ENCODE results near the gene MXD3.
"Not testable (repeated sequence)": the region's sequence is repeated elsewhere in the genome, so short reads cannot be mapped to it uniquely, and the experiment has no call there.

MXD3 gene, protein sequence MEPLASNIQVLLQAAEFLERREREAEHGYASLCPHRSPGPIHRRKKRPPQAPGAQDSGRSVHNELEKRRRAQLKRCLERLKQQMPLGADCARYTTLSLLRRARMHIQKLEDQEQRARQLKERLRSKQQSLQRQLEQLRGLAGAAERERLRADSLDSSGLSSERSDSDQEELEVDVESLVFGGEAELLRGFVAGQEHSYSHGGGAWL

DNA sequence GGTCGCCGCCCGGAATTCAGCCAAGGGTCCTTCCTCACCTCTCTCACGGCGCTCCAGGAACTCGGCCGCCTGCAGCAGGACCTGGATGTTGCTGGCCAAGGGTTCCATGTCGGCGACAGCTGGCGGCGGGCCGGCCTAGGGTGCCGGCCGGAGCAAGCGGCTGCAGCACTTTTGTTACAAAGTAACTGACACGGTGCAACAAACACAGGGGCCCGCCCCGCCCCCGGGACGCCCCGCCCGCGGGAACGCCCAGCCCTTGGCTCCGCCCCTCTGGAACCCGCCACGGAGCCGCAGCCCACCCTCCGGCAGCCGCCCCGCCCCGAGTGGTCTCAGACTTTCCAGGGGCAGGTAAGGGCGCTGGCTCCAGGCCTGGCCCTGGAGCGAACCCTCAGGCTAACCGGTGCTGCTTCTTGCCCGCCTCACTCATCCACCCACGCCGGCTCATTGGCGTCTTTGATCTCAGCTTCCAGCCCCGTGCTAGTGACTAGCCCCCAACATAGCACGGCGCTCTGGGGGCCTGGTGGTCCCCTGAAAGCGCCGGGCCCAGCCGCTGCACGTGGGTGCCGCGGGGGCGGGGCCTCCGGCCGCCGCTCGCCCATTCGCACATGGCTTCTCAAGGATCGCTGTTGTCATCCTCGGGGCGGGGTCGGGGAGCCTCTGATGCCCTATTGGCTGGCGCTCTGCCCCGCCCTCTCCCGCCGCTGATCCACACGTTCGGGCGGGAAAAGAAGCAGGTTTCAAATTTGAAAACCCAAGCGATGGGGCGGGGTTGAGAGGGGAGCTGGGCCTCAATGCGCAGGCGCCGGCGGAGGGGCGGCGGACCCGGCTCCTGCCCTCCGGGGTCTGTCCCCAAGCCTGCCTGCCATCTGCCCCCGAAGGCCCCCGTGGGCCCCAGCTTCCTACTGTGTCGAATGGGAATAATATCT is at the start of gene MXD3:
TSS of gene MXD3 (minus strand) at position 176 of the 926 bp plus-strand sequence. CDS start at position 108, 68 bp downstream.
- peak; percentile 87 to 99 (median 94) for DNase-seq (ENCODE audit: low read depth in 4 of 4, low spot score in 1 of 4)

DNA sequence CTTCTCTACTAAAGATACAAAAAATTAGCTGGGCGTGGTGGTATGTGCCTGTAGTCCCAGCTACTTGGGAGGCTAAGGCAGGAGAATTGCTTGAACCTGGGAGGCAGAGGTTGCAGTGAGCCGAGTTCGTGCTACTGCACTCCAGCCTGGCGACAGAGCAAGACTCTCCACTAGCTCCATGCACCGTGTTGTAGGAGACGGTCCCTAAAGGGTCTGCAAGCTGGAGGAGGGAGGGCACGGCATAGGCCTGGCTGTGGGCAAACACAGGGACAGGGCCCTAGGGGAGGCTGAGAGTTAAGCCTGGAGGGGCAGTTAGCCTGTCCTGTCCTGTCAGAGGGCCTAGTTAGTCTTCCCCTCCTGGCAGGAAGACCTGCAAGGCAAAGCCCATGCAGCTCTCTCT is 49.0 kb upstream of the MXD3 start:
- not testable (repeated sequence) for DNase-seq (ENCODE audit: low read depth in 4 of 4, low spot score in 1 of 4)

DNA sequence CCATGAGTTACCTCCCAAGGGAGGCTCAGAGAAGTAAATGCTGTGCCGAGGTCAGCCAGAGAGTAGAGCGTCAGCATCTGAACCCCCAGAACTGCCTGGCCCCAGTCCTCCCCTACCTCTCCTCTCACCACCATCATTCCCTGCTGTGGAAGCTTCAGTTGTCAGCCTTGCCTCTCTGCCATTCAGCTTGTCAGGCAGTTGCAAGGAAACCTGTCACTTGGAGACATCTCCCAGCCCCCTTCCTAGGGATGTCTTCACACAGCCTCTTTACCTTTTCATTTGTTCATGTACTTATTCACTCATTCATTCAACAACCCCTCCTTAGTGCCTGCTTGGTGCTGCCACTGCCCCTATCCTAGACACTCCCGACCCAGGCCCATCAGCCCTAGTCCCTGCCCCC is 48.2 kb upstream of the MXD3 start:
- DNase-seq (ENCODE audit: low read depth in 4 of 4, low spot score in 1 of 4): no peak

DNA sequence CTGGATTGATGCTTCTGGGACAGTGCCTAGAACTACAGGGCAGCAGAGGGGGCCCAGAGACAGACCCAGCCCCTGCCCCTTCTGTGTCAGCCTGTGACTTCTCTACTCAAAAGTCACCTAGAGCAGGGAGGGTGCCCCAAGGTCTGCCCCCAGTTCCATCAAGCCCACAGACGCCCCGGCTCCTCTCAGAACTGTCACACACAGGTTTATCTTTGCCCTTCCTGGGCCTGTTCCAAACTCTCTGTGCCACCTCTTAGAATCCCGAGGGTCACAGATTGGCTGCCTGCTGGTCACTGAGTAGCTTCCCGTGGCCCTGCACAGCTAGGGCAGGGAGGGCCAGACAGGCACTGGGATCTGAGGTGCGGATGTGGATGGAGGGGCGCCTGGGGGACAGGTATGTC is 47.8 kb upstream of the MXD3 start:
- no peak for DNase-seq (ENCODE audit: low read depth in 4 of 4, low spot score in 1 of 4)

DNA sequence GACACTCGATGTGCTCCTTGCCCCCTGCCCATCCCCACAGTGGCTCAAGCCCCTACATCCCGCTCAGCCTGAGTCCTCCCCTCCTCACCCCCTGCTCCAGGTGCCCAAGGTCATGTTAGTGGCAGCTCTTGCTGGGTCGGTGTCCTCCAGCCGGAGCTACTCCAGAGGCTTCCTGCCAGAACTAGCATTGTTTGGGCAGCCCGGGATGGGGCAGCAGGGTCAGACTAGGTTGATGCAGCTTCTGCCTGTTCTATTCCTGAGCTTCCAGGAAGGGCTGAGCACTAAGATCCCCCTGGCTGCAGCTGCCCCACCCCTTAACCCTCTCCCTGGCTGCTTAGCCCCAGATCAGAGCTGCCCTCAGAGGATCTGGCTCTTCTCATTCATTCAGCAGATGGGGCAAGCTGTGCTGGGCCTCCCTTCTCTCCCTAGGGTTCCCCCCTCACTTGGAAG is 46.7 kb upstream of the MXD3 start:
- DNase-seq (ENCODE audit: low read depth in 4 of 4, low spot score in 1 of 4): no peak

DNA sequence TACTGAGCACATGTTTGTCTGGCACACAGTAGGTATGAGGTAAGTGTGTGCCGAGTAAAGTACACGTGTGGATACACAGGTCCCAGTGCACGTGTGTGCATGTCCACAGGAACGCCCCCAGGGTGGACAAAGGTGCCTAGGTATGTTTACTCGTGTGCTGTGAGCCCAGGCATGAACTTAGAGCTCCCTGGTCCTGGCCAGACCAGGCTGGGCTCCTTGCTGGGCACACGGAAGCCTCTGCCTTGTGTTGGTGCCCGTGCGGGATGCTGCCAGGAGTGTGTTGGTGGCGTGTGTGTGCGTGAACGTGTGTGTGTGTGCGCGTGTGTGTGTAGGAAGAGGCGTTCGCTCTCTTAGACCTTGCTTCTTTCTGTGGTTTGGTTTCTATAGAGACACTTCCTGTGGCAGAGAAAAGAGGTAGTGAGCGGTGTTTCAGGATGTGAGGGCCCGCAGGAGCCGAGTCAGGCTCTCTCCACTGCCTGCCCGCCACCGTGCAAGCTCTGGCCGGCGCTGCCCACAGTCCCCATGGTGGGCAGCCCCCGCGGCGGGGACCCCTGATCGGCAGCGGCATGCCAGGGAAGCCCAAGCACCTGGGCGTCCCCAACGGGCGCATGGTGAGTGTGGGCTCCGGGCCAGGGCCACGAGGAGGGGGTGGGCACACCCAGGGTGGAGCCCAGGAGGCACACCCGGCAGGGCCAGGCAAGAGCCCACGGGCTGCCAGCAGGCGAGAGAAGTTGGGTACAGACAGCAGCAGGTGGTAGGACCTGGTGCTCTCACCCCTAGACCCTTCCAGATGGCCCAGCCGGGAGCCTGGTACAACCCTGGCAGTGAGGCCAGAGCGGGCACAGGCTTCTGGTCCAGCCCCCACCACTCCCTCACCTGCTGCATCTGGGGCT is 46.0 kb upstream of the MXD3 start, which contains the start of gene RGS14:
TSS of gene RGS14 (plus strand) at position 466 of the 893 bp plus-strand sequence. CDS start at position 567, 101 bp downstream.
- DNase-seq (ENCODE audit: low read depth in 4 of 4, low spot score in 1 of 4): peak in 3 of 4 experiments; percentile 33 to 44 (median 42)

DNA sequence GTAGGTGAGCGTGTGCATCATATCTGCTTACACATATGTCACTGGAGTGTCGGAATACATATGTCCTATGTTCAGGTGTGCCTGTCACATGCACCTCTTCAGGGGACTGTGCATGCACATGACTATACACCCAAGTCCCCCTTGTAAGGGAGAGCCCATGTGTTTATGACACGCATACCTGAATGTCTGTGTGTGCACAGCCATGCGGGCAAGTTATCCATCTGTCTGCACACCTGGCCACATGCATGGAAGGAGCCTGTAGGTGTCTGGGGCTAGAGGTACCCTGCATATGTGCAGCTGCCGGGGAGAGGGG is 45.4 kb upstream of the MXD3 start:
- no peak for DNase-seq (ENCODE audit: low read depth in 4 of 4, low spot score in 1 of 4)

DNA sequence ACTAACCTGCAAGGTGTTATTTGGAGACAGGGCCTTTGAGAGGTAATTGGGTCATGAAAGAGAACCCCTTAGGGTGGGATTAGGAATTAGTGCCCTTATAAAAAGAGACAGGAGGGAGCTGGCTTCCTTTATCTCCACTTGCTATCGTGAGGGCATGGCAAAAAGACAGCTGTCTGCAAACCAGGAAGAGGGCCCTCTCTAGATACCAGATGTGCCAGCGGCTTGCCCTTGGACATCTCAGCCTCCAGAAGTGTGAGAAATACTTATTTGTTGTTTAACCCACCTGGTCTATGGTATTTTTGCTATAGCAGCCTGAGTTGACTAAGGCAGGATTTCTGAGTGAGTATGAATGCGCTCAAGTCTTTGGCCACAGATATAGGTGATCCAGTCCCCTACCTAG is 45.0 kb upstream of the MXD3 start:
- DNase-seq (ENCODE audit: low read depth in 4 of 4, low spot score in 1 of 4): no peak

DNA sequence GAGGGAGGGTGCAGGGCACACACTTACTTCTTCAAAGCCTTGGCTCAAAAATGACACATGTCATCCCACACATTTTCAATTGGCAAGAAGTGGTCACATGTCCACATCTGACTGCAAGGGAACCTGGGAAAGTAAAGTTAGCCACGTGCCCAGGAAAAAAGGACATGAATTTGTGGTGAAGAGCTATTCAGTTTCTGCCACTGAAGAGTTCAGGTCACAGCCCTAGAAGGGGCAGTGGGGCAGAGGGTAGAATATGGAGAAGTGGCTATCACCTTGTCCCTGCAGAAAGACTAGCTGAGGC is 44.1 kb upstream of the MXD3 start:
- DNase-seq (ENCODE audit: low read depth in 4 of 4, low spot score in 1 of 4): no peak

DNA sequence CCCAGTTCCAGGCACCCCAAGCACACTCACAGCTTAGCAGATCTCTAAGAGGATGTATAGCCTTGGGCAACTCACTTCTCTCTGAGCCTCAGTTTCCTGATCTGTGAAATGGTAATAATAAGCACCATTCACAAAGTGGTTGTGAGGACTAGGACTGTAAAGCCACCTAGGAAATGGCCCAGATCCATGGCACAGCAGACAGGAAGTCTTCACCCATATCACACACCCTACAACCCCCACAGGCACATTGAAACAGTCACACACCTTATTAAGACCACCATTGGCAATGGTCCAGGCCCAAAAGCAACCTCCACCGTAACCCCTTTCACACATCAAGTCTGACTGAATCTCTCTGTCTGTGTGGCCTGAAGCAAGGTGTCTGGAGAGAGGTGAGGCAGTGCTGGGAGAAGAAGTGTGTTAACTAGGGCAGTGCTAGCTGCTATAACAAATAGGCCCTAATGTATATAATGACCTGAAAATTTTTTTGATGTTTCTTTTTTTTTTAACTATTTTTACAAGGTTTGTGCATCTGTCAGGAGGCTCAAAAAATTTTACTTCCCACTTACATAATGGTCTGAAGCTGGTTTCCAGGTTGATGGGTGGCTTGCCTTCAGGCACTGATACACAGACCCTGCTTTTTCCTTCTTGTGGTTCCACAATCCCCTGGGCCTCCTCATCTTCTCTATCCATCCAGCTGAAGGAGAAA is 43.6 kb upstream of the MXD3 start:
- no peak for DNase-seq (ENCODE audit: low read depth in 4 of 4, low spot score in 1 of 4)

DNA sequence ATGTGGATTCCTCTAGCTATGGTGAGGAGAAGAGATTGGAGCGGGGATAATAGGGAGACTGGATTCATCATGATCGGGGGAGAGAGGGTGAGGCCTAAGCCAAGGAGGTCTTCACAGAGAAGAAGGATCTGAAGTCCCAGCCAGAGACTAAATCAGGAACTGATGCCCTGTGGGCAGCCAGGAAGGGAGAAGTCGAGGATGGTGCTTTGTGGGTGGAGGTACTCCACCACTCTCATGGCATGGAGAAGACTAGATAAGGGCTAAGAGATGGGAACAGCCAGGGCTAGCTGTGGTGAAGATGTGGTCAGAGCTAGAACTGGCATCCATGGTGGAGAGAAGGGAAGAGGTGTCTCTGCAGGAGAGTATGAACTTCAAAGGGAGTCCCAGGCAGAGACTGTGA is 43.0 kb upstream of the MXD3 start:
- no peak for DNase-seq (ENCODE audit: low read depth in 4 of 4, low spot score in 1 of 4)

DNA sequence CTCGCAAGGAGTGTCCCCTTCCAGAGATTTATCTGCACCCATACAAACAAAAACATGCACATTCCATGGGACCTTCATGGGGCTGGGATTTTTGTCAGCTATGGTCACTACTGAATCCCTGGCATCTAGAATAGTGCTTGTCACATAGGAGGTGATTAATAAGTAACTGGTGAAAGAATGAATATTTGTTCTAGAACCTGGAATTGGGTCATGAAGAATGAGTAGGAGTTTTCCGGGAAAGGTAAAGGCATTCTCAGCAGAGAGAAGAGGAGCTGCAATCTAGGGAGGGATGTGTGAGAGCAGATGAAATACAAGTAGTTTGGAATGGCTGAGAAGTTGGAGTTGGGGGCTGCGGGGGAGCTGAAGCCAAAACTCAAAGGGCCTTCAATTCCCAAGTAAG is 42.6 kb upstream of the MXD3 start:
- no peak for DNase-seq (ENCODE audit: low read depth in 4 of 4, low spot score in 1 of 4)

DNA sequence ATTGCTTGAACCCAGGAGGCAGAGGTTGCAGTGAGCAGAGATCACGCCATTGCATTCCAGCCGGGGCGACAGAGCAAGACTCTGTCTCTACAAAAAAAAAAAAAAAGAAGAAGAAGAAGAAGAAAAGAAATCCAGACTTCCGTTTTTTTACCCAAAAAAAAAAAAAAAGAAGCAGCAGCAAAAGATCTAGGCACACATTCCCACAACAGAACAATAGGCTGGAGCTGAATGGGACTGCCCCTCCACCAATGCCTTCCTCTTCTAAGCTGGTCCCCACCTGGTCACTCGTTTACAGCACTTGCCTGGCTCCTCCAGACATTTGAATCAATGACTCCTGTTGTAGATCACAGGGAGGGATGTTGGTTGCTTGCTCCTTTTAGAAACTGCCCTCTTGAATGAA is 41.4 kb upstream of the MXD3 start:
- DNase-seq (ENCODE audit: low read depth in 4 of 4, low spot score in 1 of 4): no peak

DNA sequence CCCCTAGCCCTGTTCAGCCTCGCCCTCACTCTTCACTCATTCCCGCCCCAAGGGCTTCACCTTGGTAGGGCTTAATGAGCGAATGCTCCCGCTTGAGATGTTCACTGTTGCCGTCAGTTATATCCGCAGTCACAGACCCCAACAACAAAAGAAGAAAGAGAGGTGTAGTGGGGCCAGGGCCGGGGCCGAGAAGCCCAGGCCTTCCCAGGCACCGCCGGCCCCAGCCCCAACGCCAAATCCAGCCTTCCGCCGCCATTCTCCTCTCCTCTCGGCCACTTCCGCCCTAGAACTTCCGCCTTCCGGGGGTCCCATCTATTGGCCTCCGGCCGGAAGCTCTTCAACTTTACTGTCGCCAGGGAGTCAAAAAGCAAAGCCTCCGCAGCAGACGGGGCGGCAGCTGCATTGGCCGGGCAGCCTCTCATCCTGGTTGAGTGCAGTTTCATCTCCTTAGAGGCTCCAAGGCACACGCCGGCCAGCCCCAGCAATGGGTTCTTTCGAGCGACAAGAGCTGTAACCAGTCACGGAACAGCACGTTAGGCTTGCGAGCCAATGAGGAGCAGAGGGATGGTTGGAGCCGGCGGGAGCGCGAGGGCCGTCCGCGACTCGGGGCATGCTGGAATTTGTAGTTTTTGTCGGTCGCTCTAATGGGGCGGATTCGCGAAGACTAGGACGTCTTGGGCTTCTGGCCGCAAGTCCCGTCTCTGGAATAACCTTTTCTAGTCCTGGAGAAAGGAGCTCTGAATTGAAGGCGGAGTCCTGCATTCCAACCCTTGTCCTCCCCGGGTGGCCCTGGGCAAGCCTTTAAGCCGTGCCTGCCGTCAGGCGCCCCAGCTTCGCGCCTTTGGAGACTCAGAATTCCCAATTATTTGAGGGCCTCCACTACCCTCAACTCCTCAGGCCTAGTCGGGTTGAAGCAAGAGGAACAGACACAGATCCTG is 40.0 kb upstream of the MXD3 start, which contains the start of gene LMAN2:
TSS of gene LMAN2 (minus strand) at position 277 of the 938 bp plus-strand sequence. CDS start at position 256, 21 bp downstream.
- DNase-seq (ENCODE audit: low read depth in 4 of 4, low spot score in 1 of 4): peak; percentile 72 to 85 (median 76)

DNA sequence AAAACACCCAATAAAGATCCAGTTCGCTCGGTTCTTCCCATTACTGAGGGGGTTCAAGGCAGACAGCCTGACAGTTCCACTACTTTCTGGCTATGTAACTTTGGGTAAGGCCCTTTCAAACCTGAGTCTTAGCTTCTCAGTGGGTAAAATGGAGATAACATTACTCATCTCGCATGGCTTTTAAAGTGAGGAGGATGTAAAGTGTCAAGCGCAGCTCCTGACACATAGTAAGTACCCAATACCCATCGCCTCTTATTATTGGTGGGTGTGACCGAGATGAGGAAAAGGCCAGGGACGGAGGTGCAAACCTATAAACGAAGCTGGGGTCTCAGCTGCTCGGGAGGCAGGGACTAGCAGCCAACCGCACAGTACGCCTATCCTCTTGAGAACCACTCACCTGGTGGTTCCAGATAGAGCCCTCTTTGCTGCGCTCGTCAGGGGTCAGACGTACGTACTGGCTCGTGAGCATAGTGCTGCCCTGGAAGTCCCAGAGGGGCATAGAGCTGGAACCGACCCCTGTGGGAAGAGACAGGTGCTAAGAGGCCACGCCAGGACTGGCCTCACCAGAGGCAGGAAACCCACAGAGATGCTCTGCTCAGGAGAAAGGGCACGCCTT is 39.2 kb upstream of the MXD3 start:
- DNase-seq (ENCODE audit: low read depth in 4 of 4, low spot score in 1 of 4): no peak

DNA sequence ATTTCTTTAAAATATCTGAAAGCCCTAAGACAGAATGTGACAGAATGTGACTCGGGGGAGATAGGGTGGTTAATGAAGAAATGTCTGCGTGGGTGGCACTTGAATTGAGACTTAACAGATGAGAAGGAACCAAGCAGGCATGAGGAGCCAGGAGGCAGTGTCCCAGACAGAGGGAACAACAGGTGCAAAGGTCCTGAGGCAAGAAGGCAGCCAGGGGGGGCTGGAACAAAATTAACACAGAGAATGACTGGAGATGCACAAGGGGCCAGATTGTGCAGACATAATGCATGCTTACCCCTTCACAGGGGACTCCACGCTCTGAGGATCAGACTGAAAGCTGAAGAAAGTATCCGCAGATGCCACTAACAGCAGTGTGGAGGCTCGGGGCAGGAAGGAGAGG is 38.1 kb upstream of the MXD3 start:
- DNase-seq (ENCODE audit: low read depth in 4 of 4, low spot score in 1 of 4): no peak

DNA sequence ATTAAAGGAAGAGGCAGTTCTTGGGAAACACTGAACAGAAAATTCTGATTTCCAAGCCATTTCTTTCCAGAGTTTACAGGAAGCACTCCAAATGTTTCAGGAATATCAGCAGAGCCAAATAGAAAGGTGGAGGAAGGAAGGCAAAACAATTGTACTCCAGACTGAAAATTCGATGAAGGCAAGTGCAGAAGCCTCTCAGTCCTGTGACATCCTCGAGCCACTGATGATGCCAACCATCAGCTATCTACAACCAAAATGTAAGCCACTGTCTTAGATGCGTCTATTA is 37.6 kb upstream of the MXD3 start:
- DNase-seq (ENCODE audit: low read depth in 4 of 4, low spot score in 1 of 4): no peak

DNA sequence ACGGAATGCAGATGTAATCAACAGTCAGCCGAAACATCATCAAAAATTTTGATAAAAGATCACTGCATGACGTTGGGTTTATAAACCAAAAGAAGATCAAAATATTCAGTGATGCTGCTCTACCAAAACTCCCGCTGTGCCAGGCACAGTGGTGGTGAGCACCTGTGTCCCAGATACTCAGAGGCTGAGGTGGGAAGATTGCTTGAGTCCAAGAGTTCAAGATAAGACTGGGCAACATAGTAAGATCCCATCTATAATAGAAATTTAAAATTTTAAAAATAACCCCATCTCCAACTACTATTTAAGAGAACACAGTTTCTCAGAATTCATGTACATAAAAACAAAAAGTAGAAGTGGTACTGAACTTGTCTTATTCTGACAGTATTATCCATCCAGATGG is 36.0 kb upstream of the MXD3 start:
- DNase-seq (ENCODE audit: low read depth in 4 of 4, low spot score in 1 of 4): no peak

DNA sequence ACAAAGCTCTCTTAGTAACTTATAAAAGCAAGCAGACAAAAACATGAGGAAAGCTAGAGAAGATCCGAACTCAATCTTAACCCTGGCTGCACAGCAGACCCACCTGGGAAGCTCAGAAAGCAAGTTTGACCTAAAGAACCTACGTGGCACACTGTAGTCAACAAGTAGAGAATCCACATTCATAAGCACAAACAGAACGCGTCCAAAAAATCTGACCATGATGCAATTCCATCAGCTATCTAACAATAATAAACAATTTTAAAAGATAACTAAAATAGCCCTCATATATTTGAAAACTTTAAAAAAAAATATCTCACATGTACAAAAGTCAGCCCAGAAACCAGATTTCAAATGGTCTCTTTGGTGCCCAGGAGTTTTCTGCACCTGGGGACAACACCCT is 35.1 kb upstream of the MXD3 start:
- DNase-seq (ENCODE audit: low read depth in 4 of 4, low spot score in 1 of 4): no peak

DNA sequence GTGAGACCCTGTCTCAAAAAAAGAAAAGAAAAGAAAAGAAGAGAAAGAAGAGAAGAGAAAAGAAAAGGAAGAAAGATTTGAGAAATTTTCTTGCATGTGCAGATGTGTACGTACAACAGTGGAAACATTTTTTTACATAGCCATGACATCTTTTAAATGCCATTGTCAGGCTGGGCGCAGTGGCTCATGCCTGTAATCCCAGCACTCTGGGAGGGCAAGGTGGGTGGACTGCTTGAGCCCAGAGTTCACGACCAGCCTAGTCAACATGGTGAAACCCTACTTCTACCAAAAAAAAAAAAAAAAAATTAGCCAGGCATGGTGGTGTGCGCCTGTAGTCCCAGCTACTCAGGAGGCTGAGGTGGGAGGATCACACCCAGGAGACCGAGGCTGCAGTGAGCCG is 33.2 kb upstream of the MXD3 start:
- no peak for DNase-seq (ENCODE audit: low read depth in 4 of 4, low spot score in 1 of 4)
